Nephron (organoid): Measurements from ENCODE around the gene SF3B3.

Experiments
- H3K27ac Mint-ChIP-seq, 3 experiments: 2 replicates each; pipeline ENCODE4 v1.8.0; 2020; ENCODE audit warnings: mixed read lengths in 3 of 3, mild to moderate bottlenecking in 2 of 3, moderate library complexity in 1 of 3
- H3K27me3 Mint-ChIP-seq: 2 replicates; pipeline ENCODE4 v1.8.0; 2021; ENCODE audit warnings: low read depth, mild to moderate bottlenecking, moderate library complexity, mixed read lengths
- H3K36me3 Mint-ChIP-seq: 2 replicates; pipeline ENCODE4 v1.8.0; 2020; ENCODE audit warnings: low read depth, mixed read lengths
- H3K4me1 Mint-ChIP-seq: 2 replicates; pipeline ENCODE4 v1.8.0; 2020; ENCODE audit warnings: mixed read lengths
- H3K4me3 Mint-ChIP-seq, 3 experiments: 2 replicates each; pipeline ENCODE4 v1.8.0; 2020; ENCODE audit warnings: mild to moderate bottlenecking in 3 of 3, mixed read lengths in 3 of 3, moderate library complexity in 2 of 3
- H3K9me3 Mint-ChIP-seq: 2 replicates; pipeline ENCODE4 v1.8.0; 2020; ENCODE audit warnings: mixed read lengths
- CTCF ChIP-seq, 3 experiments: fragments of 200-600 bp; sonication (generic); IDR thresholded peaks; one replicate each; pipeline ENCODE4 v1.5.0; 2021; ENCODE audit warnings: antibody characterized with exemption in 3 of 3; ENCODE audit not compliant: unreplicated experiment in 3 of 3

SF3B3 gene

DNA sequence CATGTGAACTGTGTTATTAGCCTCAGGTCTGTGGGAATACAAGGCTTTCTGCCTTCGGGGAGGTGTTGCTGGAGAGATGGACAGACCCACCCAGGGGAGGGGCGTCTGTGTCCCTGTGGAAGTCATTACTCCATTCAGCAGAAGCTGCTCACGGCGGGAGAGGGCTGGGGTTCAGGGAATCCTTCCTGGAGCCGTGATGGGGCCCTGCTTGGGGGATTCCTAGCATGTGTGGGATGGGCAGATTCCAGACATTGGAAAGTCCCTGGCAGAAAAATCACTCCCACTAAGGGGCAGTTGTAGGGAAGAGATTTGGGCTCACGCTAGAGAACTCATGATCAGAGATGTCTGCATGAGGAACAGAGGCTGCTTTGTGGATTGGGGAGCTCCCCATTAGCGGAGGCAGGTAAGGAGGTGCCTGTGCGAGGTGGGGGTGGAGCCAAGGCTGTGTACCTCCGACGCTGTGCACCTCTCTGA lies 66.4 kb downstream of the SF3B3 start:
- Mint-ChIP-seq H3K4me3 (peak overlapping the region; percentile 50 to 84 (median 75)), H3K36me3 (no peaks in the 10 kb centered on the region), H3K27me3 (peaks cover 10% of the 10 kb centered on the region), H3K27ac (peak overlapping the region; percentile 82 to 95 (median 94)), H3K4me1 (peaks cover 32% of the 10 kb centered on the region), H3K9me3 (no peaks in the 10 kb centered on the region)
- TF ChIP-seq CTCF (IDR thresholded peaks at IDR 0.05; ENCODE audit: unreplicated experiment in 3 of 3): no peak

- no peak for TF ChIP-seq CTCF (IDR thresholded peaks at IDR 0.05; ENCODE audit: unreplicated experiment in 3 of 3)
- peaks cover 10% of the 10 kb centered on the region for H3K27me3 Mint-ChIP-seq
- no peaks in the 10 kb centered on the region for H3K9me3 Mint-ChIP-seq
- peak overlapping the region in 2 of 3 experiments; percentile 79 to 81 for H3K27ac Mint-ChIP-seq
- H3K4me1 Mint-ChIP-seq: peaks cover 32% of the 10 kb centered on the region
- H3K36me3 Mint-ChIP-seq: no peaks in the 10 kb centered on the region
- peak overlapping the region in 2 of 3 experiments; percentile 67 to 81 for H3K4me3 Mint-ChIP-seq
Observed at GRCh38 chr16:70590722-70591415, 67.3 kb downstream of the SF3B3 start.

GRCh38 chr16:70591615-70592014 lies 68.0 kb downstream of the SF3B3 start:
- Mint-ChIP-seq H3K27me3 (peaks cover 10% of the 10 kb centered on the region), H3K4me1 (peaks cover 32% of the 10 kb centered on the region), H3K4me3 (peak overlapping the region in 1 of 3 experiments; percentile 59), H3K27ac (peak overlapping the region in 1 of 3 experiments; percentile 85), H3K9me3 (no peaks in the 10 kb centered on the region), H3K36me3 (no peaks in the 10 kb centered on the region)
- TF ChIP-seq CTCF (IDR thresholded peaks at IDR 0.05; ENCODE audit: unreplicated experiment in 3 of 3): no peak

- H3K9me3 Mint-ChIP-seq: no peaks in the 10 kb centered on the region
- peaks cover 32% of the 10 kb centered on the region for H3K4me1 Mint-ChIP-seq
- H3K27me3 Mint-ChIP-seq: peaks cover 10% of the 10 kb centered on the region
- H3K27ac Mint-ChIP-seq: peak overlapping the region in 2 of 3 experiments; percentile 71 to 85
- peak overlapping the region in 2 of 3 experiments; percentile 31 to 59 for H3K4me3 Mint-ChIP-seq
- TF ChIP-seq CTCF (IDR thresholded peaks at IDR 0.05; ENCODE audit: unreplicated experiment in 3 of 3): no peak
- no peaks in the 10 kb centered on the region for H3K36me3 Mint-ChIP-seq
Observed at GRCh38 chr16:70592106-70592571, 68.5 kb downstream of the SF3B3 start.

DNA sequence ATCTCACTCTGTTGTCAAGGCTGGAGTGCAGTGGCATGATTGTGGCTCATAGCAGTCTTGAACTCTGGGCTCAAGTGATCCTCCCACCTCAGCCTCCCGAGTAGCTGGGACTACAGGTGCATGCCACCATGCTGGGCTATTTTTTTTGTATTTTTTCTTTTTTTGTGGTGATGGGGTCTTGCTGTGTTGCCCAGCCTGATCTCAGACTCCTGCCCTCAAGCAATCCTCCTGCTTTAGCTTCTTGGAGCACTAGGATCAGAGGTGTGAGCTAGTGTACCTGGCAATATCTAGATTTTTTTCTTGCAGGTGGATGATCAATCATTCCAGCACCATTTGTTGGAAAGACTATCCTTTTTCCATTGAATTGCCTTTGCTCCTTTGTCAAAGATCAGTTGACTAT lies 69.9 kb downstream of the SF3B3 start:
- Mint-ChIP-seq H3K4me3 (no peak overlapping the region), H3K27ac (no peak overlapping the region), H3K36me3 (no peaks in the 10 kb centered on the region), H3K9me3 (no peaks in the 10 kb centered on the region), H3K4me1 (peaks cover 30% of the 10 kb centered on the region), H3K27me3 (peaks cover 10% of the 10 kb centered on the region)
- no peak for TF ChIP-seq CTCF (IDR thresholded peaks at IDR 0.05; ENCODE audit: unreplicated experiment in 3 of 3)

GRCh38 chr16:70594569-70594968 lies 71.0 kb downstream of the SF3B3 start:
- TF ChIP-seq CTCF (IDR thresholded peaks at IDR 0.05; ENCODE audit: unreplicated experiment in 3 of 3): no peak
- H3K27me3 Mint-ChIP-seq: peaks cover 7% of the 10 kb centered on the region
- no peaks in the 10 kb centered on the region for H3K9me3 Mint-ChIP-seq
- H3K4me1 Mint-ChIP-seq: peaks cover 27% of the 10 kb centered on the region
- H3K4me3 Mint-ChIP-seq: no peak overlapping the region
- no peaks in the 10 kb centered on the region for H3K36me3 Mint-ChIP-seq
- H3K27ac Mint-ChIP-seq: no peak overlapping the region
